Right lobe of liver (tissue), 6 donors: ENCODE results near the gene RGS7BP. TPM values are rescaled to one million over a fixed set of nuclear protein-coding genes. Genes with fewer than 3 reads are reported as not detected.

ENCODE experiments used
- ATAC-seq, 4 donors: fragments of 200-7000 bp; cut with Tn5 transposase; one replicate each; pipeline ENCODE4 v1.9.1; 2020; ENCODE audit warnings: mild to moderate bottlenecking in 4 of 4, moderate library complexity in 4 of 4
- DNase-seq, 3 donors: peaks; one replicate each; pipeline ENCODE4 v3.0.0-alpha.2; 2020
- H3K27ac ChIP-seq, 3 donors: fragments of 200-600 bp; one replicate each; pipeline ENCODE4 v1.8.0; 2022
- H3K27me3 ChIP-seq, 2 donors: fragments of 200-600 bp; one replicate each; pipeline ENCODE4 v1.8.0; 2022
- H3K36me3 ChIP-seq, 4 donors: fragments of 200-600 bp; sonication (generic) in 1 of 4; one replicate each; pipeline versions ENCODE4 v1.5.1 to v1.8.0; 2017 to 2022; ENCODE audit warnings: control low read depth in 1 of 4
- H3K4me1 ChIP-seq, 4 donors: fragments of 200-600 bp; sonication (generic) in 1 of 4; one replicate each; pipeline versions ENCODE4 v1.5.1 to v1.8.0; 2017 to 2022; ENCODE audit warnings: control low read depth in 1 of 4
- H3K4me3 ChIP-seq, 3 donors: fragments of 200-600 bp; one replicate each; pipeline ENCODE4 v1.8.0; 2022
- H3K9me3 ChIP-seq, 4 donors: fragments of 200-600 bp; sonication (generic) in 1 of 4; one replicate each; pipeline versions ENCODE4 v1.5.1 to v1.8.0; 2017 to 2022; ENCODE audit warnings: control low read depth in 1 of 4
- CTCF ChIP-seq, 4 donors: fragments of 200-600 bp in 3 of 4; fragments of 450-650 bp in 1 of 4; IDR thresholded peaks; one replicate each; pipeline versions ENCODE4 v1.5.1 to v1.8.0; 2016 to 2022; ENCODE audit warnings: antibody characterized with exemption in 4 of 4, mild to moderate bottlenecking in 2 of 4
- POLR2A ChIP-seq: fragments of 450-650 bp; IDR thresholded peaks from one replicate; pipeline ENCODE4 v1.6.1; 2017; ENCODE audit warnings: antibody characterized with exemption, mild to moderate bottlenecking
- WGBS: methylation state at CpG from one replicate; pipeline ENCODE4 v1.1.6; 2018; ENCODE audit warnings: low coverage, low lambda C conversion rate; ENCODE audit not compliant: insufficient coverage; ENCODE audit errors: missing lambda C conversion rate; 5-methylcytosine and 5-hydroxymethylcytosine counted together
- intact Hi-C, 2 donors: fragments of 100-400 bp; cut with DNase I; formaldehyde crosslinking; loops; one replicate each; pipeline versions ENCODE4 v1.11.2 to v1.14.1; 2022
- total RNA-seq, 6 experiments: library from RNA; depleted of rRNA in 2 of 6; stranded (reverse); fragments of >200 nt in 2 of 6; fragmentation: NEBNext Ultra II Directional in 3 of 6; extraction: Animal tissue kit (Norgen Biotek cat#: 25700) in 3 of 6; gene quantifications; one replicate each; pipeline versions ENCODE4 v1.1.0 to v1.2.4, GENCODE V29; 2016 to 2023
- donor health status: DM: no; HTN: yes; CAD: no.
- donor health status: DM: no; HTN: no; CAD: no.
- donor health status: DM: no; HTN: no; CAD: no.
- donor health status: DM: no; HTN: yes; CAD: no.
- donor health status: DM: no; HTN: yes; CAD: no.

Gene RGS7BP
- total RNA-seq, 6 experiments from 2014 or later = 0.84 to 1.8 (median 1.3) TPM

DNA sequence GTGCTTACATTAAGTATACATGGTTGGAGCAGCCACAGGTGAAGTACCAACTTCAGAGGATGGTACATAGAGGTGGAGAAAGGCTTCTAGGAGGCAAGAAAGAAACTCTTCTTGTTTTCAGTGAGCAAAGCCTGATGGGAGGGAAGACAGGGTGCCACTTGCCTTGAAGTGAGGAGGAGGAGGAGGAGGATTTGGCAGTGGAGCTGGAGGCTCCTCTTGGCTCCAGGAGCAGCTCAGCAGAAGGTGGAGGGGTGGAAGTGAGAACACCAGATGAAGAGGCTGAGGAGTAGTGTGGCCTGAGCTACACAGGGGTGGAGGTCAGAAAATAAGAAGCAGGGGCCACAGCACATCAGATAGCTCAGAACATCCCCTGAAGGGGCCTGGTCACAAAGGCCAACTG lies 93.4 kb downstream of the RGS7BP start:
- peaks cover 0 to 15% (median 0%) of the 10 kb centered on the region in 4 donors for H3K4me1 ChIP-seq
- H3K4me3 ChIP-seq = no peak overlapping the region
- DNase-seq = no peak
- no peak for ATAC-seq
- no peaks in the 10 kb centered on the region for H3K27me3 ChIP-seq
- H3K9me3 ChIP-seq = no peaks in the 10 kb centered on the region
- H3K27ac ChIP-seq = no peak overlapping the region
- intact Hi-C loops = no loop called here
- no peaks in the 10 kb centered on the region for H3K36me3 ChIP-seq
- TF ChIP-seq POLR2A (no peak), CTCF (IDR thresholded peaks at IDR 0.05) (no peak)

- intact Hi-C loops = no loop called here
- TF ChIP-seq CTCF (IDR thresholded peaks at IDR 0.05) = no peak
- WGBS = 47% methylated on average over 4 of the region's 4 CpGs
Observed at GRCh38 chr5:64603676-64604075, 97.9 kb downstream of the RGS7BP start.

GRCh38 chr5:64606926-64607325 lies 101.1 kb downstream of the RGS7BP start:
- no peaks in the 10 kb centered on the region for H3K9me3 ChIP-seq
- no peak for ATAC-seq
- intact Hi-C loops = no loop called here
- H3K4me1 ChIP-seq = no peaks in the 10 kb centered on the region
- no peaks in the 10 kb centered on the region for H3K36me3 ChIP-seq
- H3K27me3 ChIP-seq = no peaks in the 10 kb centered on the region
- TF ChIP-seq CTCF (IDR thresholded peaks at IDR 0.05) (no peak), POLR2A (no peak)
- no peak for DNase-seq
- H3K4me3 ChIP-seq = no peak overlapping the region
- no peak overlapping the region for H3K27ac ChIP-seq
- WGBS = 88% methylated on average over 1 of the region's 1 CpG

More at GRCh38 chr5:64603676-64604075, 97.9 kb downstream of the RGS7BP start:
- H3K27me3 ChIP-seq = no peaks in the 10 kb centered on the region
- H3K9me3 ChIP-seq = no peaks in the 10 kb centered on the region
- H3K27ac ChIP-seq = no peak overlapping the region
- H3K36me3 ChIP-seq = no peaks in the 10 kb centered on the region
- H3K4me1 ChIP-seq = no peaks in the 10 kb centered on the region
- H3K4me3 ChIP-seq = no peak overlapping the region
- ATAC-seq (no peak), DNase-seq (no peak)

DNA sequence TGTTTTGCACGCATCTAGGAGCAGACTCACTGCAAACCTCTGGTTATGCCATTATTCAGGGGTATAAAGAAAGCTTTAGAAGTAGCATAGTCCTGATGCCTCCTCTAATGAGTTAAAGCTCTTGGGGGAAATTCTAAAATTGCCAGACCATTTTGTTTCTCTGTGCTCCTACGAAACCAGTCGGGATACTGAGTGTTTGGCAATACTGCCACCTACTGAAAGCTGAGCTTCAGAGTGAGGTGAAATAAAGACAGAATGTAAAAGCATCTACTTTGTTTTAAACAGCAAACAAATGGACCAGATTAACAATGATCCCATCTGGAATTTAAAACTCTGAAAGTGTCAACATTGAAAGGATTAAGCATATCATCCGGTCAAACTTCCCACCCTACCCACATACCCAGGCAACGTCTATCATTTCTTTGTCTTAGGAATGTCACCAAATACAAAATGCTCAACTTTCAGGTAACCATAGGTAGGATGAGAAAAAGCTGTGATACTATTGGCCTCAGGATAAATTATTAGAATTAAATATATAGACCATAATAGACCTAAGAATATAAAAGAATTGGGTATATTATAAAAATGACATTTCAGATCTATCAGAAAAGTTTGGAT lies 106.6 kb downstream of the RGS7BP start:
- H3K4me3 ChIP-seq = no peak overlapping the region
- peak; percentile 83 to 93 (median 88) for ATAC-seq
- H3K4me1 ChIP-seq = peaks cover 0 to 3% (median 0%) of the 10 kb centered on the region in 4 donors
- 15% methylated on average over 5 of the region's 5 CpGs for WGBS
- no peaks in the 10 kb centered on the region for H3K36me3 ChIP-seq
- TF ChIP-seq POLR2A (no peak), CTCF (IDR thresholded peaks at IDR 0.05) (peak; percentile 69 to 82 (median 78))
- H3K27ac ChIP-seq = no peak overlapping the region
- H3K9me3 ChIP-seq = no peaks in the 10 kb centered on the region
- no peaks in the 10 kb centered on the region for H3K27me3 ChIP-seq
- intact Hi-C loops = loop anchor here in 1 of 2 donors (10.0 kb wide), 1 partner anchor 378 kb away; no protein-coding TSS in a partner anchor
- DNase-seq = no peak
